SU-DHL-6 (cell line): Measurements from ENCODE around the gene COX6B1.

Source experiments
- EZH2phosphoT487 ChIP-seq: fragments of 200-600 bp; sonication (generic), shearing (Covaris generic); conservative IDR thresholded peaks from 2 replicates; pipeline ENCODE4 v1.6.1; 2018; ENCODE audit warnings: mild to moderate bottlenecking, antibody characterized with exemption, low read length, moderate library complexity, mixed read lengths
- TF ChIP-seq, protein P1 (sequence below): fragments of 200-600 bp; sonication (generic); IDR thresholded peaks from one replicate; pipeline ENCODE4 v1.5.1; 2017; ENCODE audit warnings: antibody characterized with exemption, mild to moderate bottlenecking, low read length, moderate library complexity; ENCODE audit not compliant: insufficient read depth, poor library complexity, severe bottlenecking

DNA sequence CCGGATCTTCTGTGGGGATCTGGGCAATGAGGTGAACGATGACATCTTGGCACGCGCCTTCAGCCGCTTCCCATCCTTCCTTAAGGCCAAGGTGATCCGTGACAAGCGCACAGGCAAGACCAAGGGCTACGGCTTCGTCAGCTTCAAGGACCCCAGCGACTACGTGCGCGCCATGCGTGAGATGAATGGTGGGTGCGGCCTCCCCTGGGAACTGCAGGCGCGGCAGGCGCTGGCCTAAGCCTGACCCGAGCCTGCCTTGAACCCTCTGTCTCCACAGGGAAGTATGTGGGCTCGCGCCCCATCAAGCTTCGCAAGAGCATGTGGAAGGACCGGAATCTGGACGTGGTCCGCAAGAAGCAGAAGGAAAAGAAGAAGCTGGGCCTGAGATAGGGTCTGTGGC lies 11.0 kb upstream of the COX6B1 start:
- TF ChIP-seq, protein P1, sequence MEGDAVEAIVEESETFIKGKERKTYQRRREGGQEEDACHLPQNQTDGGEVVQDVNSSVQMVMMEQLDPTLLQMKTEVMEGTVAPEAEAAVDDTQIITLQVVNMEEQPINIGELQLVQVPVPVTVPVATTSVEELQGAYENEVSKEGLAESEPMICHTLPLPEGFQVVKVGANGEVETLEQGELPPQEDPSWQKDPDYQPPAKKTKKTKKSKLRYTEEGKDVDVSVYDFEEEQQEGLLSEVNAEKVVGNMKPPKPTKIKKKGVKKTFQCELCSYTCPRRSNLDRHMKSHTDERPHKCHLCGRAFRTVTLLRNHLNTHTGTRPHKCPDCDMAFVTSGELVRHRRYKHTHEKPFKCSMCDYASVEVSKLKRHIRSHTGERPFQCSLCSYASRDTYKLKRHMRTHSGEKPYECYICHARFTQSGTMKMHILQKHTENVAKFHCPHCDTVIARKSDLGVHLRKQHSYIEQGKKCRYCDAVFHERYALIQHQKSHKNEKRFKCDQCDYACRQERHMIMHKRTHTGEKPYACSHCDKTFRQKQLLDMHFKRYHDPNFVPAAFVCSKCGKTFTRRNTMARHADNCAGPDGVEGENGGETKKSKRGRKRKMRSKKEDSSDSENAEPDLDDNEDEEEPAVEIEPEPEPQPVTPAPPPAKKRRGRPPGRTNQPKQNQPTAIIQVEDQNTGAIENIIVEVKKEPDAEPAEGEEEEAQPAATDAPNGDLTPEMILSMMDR: no peak
- no peak for TF ChIP-seq EZH2phosphoT487
